ENCODE data around the gene NFATC2IP. TPM values are rescaled to one million over a fixed set of nuclear protein-coding genes. Genes with fewer than 3 reads are reported as not detected.

The NFATC2IP gene
- total RNA-seq, 3 donors from 2014 or later: 23.2 to 38.1 (median 27.9) TPM

DNA sequence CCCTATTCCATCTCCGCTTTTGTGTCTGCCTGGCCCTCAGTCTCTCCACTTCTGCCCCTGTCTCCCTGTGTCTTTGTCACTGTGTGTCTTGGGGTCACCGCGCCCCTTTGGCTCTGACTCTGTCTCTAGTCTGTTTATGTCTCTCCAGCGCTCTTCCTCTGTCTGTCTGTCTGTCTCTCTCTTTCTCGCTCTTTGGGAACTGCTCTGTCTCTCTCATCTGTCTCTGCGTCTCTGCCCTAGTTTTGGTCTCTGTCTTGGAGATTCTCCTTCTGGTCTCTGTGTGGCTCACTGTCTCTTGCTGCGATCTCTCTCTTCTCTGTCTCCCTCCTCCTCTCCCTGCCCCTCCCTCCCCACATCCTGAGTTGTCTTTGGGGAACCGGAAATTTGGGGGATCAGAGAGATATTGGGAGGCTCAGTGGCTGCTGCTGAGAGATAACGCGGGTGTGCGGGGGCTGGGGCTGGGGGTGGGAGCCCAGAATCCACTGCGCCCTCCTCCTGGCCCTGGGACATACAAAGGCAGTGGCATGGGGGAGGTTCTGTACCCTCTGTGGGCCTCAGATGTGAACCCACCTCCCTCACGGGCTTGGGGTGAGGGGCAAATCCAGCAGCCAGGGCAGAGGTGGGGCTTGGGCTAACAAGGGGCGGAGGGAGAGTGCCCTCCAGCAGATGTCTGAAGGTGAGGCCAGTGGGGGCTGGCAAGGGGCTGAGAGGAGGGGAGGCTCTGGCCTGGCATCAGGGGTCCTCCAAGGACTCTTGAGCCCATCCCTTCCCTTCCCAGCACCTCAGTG is 58.5 kb downstream of the NFATC2IP start:
- H3K27ac ChIP-seq: no peak overlapping the region
- intact Hi-C loops (cut with DNase I; ENCODE audit: low total_unique reads): no loop called here
- H3K27me3 ChIP-seq: no peaks in the 10 kb centered on the region
- no peak for DNase-seq (ENCODE audit: low spot score in 2 of 2)
- H3K9me3 ChIP-seq: no peaks in the 10 kb centered on the region
- no peak overlapping the region for H3K4me3 ChIP-seq
- no peaks in the 10 kb centered on the region for H3K4me1 ChIP-seq
- H3K36me3 ChIP-seq: no peaks in the 10 kb centered on the region
- TF ChIP-seq POLR2AphosphoS5 (IDR thresholded peaks at IDR 0.05) (no peak), POLR2A (IDR thresholded peaks at IDR 0.05) (no peak)
- TF ChIP-seq, protein P1, sequence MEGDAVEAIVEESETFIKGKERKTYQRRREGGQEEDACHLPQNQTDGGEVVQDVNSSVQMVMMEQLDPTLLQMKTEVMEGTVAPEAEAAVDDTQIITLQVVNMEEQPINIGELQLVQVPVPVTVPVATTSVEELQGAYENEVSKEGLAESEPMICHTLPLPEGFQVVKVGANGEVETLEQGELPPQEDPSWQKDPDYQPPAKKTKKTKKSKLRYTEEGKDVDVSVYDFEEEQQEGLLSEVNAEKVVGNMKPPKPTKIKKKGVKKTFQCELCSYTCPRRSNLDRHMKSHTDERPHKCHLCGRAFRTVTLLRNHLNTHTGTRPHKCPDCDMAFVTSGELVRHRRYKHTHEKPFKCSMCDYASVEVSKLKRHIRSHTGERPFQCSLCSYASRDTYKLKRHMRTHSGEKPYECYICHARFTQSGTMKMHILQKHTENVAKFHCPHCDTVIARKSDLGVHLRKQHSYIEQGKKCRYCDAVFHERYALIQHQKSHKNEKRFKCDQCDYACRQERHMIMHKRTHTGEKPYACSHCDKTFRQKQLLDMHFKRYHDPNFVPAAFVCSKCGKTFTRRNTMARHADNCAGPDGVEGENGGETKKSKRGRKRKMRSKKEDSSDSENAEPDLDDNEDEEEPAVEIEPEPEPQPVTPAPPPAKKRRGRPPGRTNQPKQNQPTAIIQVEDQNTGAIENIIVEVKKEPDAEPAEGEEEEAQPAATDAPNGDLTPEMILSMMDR (IDR thresholded peaks at IDR 0.05): no peak

DNA sequence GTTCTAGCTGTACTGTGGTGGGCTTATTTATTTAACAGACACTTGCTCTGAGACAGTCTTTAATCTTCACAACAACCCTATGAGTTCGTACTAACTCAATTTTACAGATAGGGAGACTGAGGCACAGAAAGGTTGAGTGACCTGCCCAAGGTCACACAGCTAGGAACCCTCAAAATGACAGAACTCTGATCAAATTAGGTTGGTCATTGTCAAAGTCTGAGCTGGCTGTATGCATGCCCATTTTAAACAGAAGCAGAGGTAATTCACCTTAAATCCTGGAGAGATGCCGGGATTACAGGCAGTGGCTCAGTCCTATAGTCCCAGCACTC is 59.1 kb downstream of the NFATC2IP start:
- H3K9me3 ChIP-seq: no peaks in the 10 kb centered on the region
- no peak for DNase-seq (ENCODE audit: low spot score in 2 of 2)
- intact Hi-C loops (cut with DNase I; ENCODE audit: low total_unique reads): no loop called here
- no peaks in the 10 kb centered on the region for H3K36me3 ChIP-seq
- TF ChIP-seq, protein P1 (IDR thresholded peaks at IDR 0.05): no peak
- TF ChIP-seq POLR2A (IDR thresholded peaks at IDR 0.05) (no peak), POLR2AphosphoS5 (IDR thresholded peaks at IDR 0.05) (no peak)
- H3K4me1 ChIP-seq: no peaks in the 10 kb centered on the region
- no peak overlapping the region for H3K4me3 ChIP-seq
- no peaks in the 10 kb centered on the region for H3K27me3 ChIP-seq
- no peak overlapping the region for H3K27ac ChIP-seq

DNA sequence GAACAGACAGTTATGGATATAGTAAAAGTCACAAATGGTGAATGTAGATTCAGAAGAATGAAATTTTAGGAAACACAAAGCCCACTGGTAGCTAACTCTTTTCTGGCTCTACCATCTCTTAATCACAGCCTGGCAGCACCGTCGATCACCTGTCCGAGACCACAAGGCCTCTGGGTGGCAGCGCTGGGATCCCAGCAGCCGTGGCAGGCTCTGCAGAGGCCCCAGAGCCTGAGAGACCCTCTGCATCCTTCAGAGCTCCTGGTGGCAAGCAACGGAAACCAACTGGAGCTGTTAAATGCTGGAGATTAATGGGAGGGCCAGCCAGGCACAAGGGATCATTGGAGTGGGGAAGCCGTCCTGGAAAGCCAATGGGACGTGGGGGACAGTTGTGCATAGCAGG is 60.4 kb downstream of the NFATC2IP start:
- no peaks in the 10 kb centered on the region for H3K9me3 ChIP-seq
- no peak overlapping the region for H3K4me3 ChIP-seq
- H3K27me3 ChIP-seq: no peaks in the 10 kb centered on the region
- no peak overlapping the region for H3K27ac ChIP-seq
- intact Hi-C loops (cut with DNase I; ENCODE audit: low total_unique reads): no loop called here
- H3K36me3 ChIP-seq: no peaks in the 10 kb centered on the region
- no peak for DNase-seq (ENCODE audit: low spot score in 2 of 2)
- no peaks in the 10 kb centered on the region for H3K4me1 ChIP-seq
- TF ChIP-seq POLR2A (IDR thresholded peaks at IDR 0.05) (no peak), POLR2AphosphoS5 (IDR thresholded peaks at IDR 0.05) (no peak)
- TF ChIP-seq, protein P1 (IDR thresholded peaks at IDR 0.05): no peak

DNA sequence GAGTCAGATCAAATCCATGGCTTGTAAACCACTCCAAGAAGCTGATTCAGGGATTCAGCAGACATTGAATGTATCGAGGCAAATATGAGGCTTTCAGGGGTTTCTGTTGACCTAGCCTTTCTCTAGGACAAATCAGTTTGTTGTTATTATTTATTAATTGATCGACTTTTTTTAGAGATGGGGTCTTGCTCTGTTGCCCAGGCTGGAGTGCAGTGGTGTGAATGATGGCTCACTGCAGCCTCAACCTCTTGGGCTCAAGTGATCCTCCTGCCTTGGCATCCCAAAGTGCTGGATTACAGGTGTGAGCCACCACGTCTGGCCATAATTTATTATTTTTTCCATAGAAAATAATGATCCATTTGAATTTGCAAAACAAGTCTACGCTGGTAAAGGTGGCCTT is 61.1 kb downstream of the NFATC2IP start:
- intact Hi-C loops (cut with DNase I; ENCODE audit: low total_unique reads): no loop called here
- H3K9me3 ChIP-seq: no peaks in the 10 kb centered on the region
- DNase-seq (ENCODE audit: low spot score in 2 of 2): no peak
- no peaks in the 10 kb centered on the region for H3K27me3 ChIP-seq
- H3K36me3 ChIP-seq: no peaks in the 10 kb centered on the region
- H3K4me1 ChIP-seq: no peaks in the 10 kb centered on the region
- H3K4me3 ChIP-seq: no peak overlapping the region
- no peak for TF ChIP-seq POLR2A (IDR thresholded peaks at IDR 0.05)
- no peak for TF ChIP-seq POLR2AphosphoS5 (IDR thresholded peaks at IDR 0.05)
- TF ChIP-seq, protein P1 (IDR thresholded peaks at IDR 0.05): no peak
- no peak overlapping the region for H3K27ac ChIP-seq

DNA sequence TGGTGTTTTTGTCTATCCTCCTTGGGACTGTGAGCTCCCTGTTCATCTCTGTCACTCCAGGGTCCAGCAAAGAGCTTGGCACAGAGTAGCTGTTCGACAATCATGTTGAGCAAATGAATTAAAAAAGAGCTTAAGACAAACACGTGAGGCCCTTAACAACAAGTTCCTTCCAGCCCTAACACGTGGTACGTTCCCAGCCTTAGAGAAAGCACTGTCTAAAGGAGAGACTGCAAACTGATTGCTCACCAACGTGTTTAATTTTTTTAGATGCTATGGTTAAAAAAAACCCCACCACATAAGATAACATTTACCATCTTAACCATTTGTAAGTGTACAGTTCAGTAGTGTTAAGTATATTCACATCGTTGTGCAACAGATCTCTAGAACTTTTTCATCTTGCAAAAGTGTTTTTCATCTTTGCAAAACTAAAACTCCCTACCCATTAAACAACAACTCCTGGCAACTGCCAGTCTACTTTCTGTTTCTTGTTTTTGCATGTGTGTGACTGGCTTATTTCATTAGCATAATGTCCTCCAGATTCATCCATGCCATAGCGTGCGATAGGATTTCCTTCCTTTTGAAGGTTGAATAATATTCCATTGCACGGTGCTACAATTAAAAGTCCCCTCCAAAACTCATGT is 62.3 kb downstream of the NFATC2IP start:
- Histone ChIP-seq H3K27ac (no peak overlapping the region), H3K27me3 (no peaks in the 10 kb centered on the region), H3K9me3 (no peaks in the 10 kb centered on the region), H3K4me1 (no peaks in the 10 kb centered on the region), H3K36me3 (no peaks in the 10 kb centered on the region), H3K4me3 (no peak overlapping the region)
- TF ChIP-seq, protein P1 (IDR thresholded peaks at IDR 0.05): no peak
- no peak for TF ChIP-seq POLR2A (IDR thresholded peaks at IDR 0.05)
- TF ChIP-seq POLR2AphosphoS5 (IDR thresholded peaks at IDR 0.05): no peak
- intact Hi-C loops (cut with DNase I; ENCODE audit: low total_unique reads): no loop called here
- no peak for DNase-seq (ENCODE audit: low spot score in 2 of 2)
